ENCODE data around the gene STXBP5L. TPM values are rescaled to one million over a fixed set of nuclear protein-coding genes. Genes with fewer than 3 reads are reported as not detected.

Gene STXBP5L
- polyA plus RNA-seq, 1 of the 3 experiments (the other 2 are of a cell fraction): 0.03 TPM

GRCh38 chr3:121269389-121269788, 361.4 kb downstream of the STXBP5L start:
- Histone ChIP-seq H3K4me2 (no peak overlapping the region), H3K4me3 (ENCODE audit: low read depth in 2 of 2, low read length in 1 of 2) (no peak overlapping the region), H3K27ac (ENCODE audit: low read depth in 2 of 2, low read length in 1 of 2) (no peak overlapping the region), H3K27me3 (ENCODE audit: insufficient read depth) (no peaks in the 10 kb centered on the region), H3F3A (replicated peaks; ENCODE audit: insufficient read depth) (no peaks in the 10 kb centered on the region), H4K20me1 (ENCODE audit: insufficient read depth) (no peaks in the 10 kb centered on the region), H3K9ac (no peak overlapping the region), H3K36me3 (replicated peaks in 1 of 2; ENCODE audit: control insufficient read depth in 1 of 2, insufficient read depth in 2 of 2, low read length in 1 of 2) (no peaks in the 10 kb centered on the region), H2AFZ (ENCODE audit: low read depth) (no peak overlapping the region), H3K79me2 (ENCODE audit: insufficient read depth) (no peaks in the 10 kb centered on the region), H3K9me3 (no peaks in the 10 kb centered on the region), H3K9me2 (no peaks in the 10 kb centered on the region), H3K4me1 (ENCODE audit: control insufficient read depth in 1 of 2, insufficient read depth in 2 of 2, low read depth in 1 of 2, low read length in 1 of 2) (no peaks in the 10 kb centered on the region)
- TF ChIP-seq NFIC (IDR thresholded peaks at IDR 0.05; ENCODE audit: borderline replicate concordance) (no peak), RCOR1 (IDR thresholded peaks at IDR 0.05; ENCODE audit: low read length) (no peak), FOXM1 (IDR thresholded peaks at IDR 0.05; ENCODE audit: low read depth) (no peak), EZH2phosphoT487 (IDR thresholded peaks at IDR 0.05; ENCODE audit: borderline replicate concordance, low read depth) (no peak), FOSL2 (IDR thresholded peaks at IDR 0.05; ENCODE audit: borderline replicate concordance, low read depth) (no peak), REST (IDR thresholded peaks at IDR 0.05; ENCODE audit: low read depth, low read length) (no peak), RAD21 (IDR thresholded peaks at IDR 0.05; ENCODE audit: low read length) (no peak), ZBTB33 (IDR thresholded peaks at IDR 0.05; ENCODE audit: borderline replicate concordance, low read depth) (no peak), GABPA (IDR thresholded peaks at IDR 0.05; ENCODE audit: low read depth) (no peak), TAF1 (IDR thresholded peaks at IDR 0.05; ENCODE audit: borderline replicate concordance, low read depth, low read length) (no peak)
- DNase-seq: no peak
- ChIA-PET POLR2A (no interaction called here), CTCF (no interaction called here)
- 50% methylated on average over 1 of the region's 1 CpG for WGBS (ENCODE audit: low lambda C conversion rate)

- Histone ChIP-seq H3K9ac (no peak overlapping the region), H3K4me1 (ENCODE audit: control insufficient read depth in 1 of 2, insufficient read depth in 2 of 2, low read depth in 1 of 2, low read length in 1 of 2) (no peaks in the 10 kb centered on the region), H3K4me3 (ENCODE audit: low read depth in 2 of 2, low read length in 1 of 2) (no peak overlapping the region), H3K9me3 (no peaks in the 10 kb centered on the region), H3F3A (replicated peaks; ENCODE audit: insufficient read depth) (no peaks in the 10 kb centered on the region), H3K79me2 (ENCODE audit: insufficient read depth) (no peaks in the 10 kb centered on the region), H4K20me1 (ENCODE audit: insufficient read depth) (no peaks in the 10 kb centered on the region), H3K27me3 (ENCODE audit: insufficient read depth) (no peaks in the 10 kb centered on the region), H3K27ac (ENCODE audit: low read depth in 2 of 2, low read length in 1 of 2) (no peak overlapping the region), H3K36me3 (replicated peaks in 1 of 2; ENCODE audit: control insufficient read depth in 1 of 2, insufficient read depth in 2 of 2, low read length in 1 of 2) (no peaks in the 10 kb centered on the region), H3K4me2 (no peak overlapping the region), H3K9me2 (no peaks in the 10 kb centered on the region), H2AFZ (ENCODE audit: low read depth) (no peak overlapping the region)
- no peak for TF ChIP-seq POLR2AphosphoS5 (IDR thresholded peaks at IDR 0.05; ENCODE audit: low read depth, low read length)
- TF ChIP-seq RCOR1 (IDR thresholded peaks at IDR 0.05; ENCODE audit: low read length): no peak
- no peak for TF ChIP-seq USF1 (IDR thresholded peaks at IDR 0.05; ENCODE audit: borderline replicate concordance, low read depth)
- TF ChIP-seq SMC3 (IDR thresholded peaks at IDR 0.05; ENCODE audit: low read depth, low read length): no peak
- no peak for TF ChIP-seq IRF3 (IDR thresholded peaks at IDR 0.05; ENCODE audit: low read depth, low read length)
- no peak for TF ChIP-seq YY1 (IDR thresholded peaks at IDR 0.05; ENCODE audit: low read depth)
- POLR2A ChIA-PET: no interaction called here
- DNase-seq: no peak
- CTCF ChIA-PET: interaction anchor here (0.8 kb wide), 1 partner anchor 10 kb away, joined by 3 read pairs; no protein-coding TSS in a partner anchor
These were observed 366.4 kb downstream of the STXBP5L start for GRCh38 chr3:121274411-121274810.
